Spleen (tissue), 7 donors: Measurements from ENCODE around the gene BET1L.

Source experiments
- CTCF ChIP-seq, 11 experiments: fragments of 200-600 bp in 7 of 11; fragments of 450-650 bp in 4 of 11; sonication (generic) in 4 of 11; IDR thresholded peaks in 8 of 11; conservative IDR thresholded peaks in 3 of 11; 1 replicate in 7 of 11; 2 replicates in 4 of 11; pipeline versions ENCODE4 v1.4.0 to v1.8.0; 2016 to 2021; ENCODE audit warnings: antibody characterized with exemption in 11 of 11, inconsistent platforms in 4 of 11, mild to moderate bottlenecking in 1 of 11
- POLR2A ChIP-seq, 3 donors: fragments of 450-650 bp; IDR thresholded peaks; one replicate each; pipeline ENCODE4 v1.5.1; 2017; ENCODE audit warnings: antibody characterized with exemption in 3 of 3, mild to moderate bottlenecking in 1 of 3
- POLR2AphosphoS5 ChIP-seq, 3 donors: sonication (generic); formaldehyde crosslinking; IDR thresholded peaks; one replicate each; pipeline ENCODE4 v1.5.1; 2017; ENCODE audit warnings: antibody characterized with exemption in 3 of 3
- donor health status: DM: no; HTN: no; CAD: no; lungs with moderate emphysema.
- donor health status: DM: no; HTN: no; CAD: no.
- donor health status: DM: no; HTN: no; CAD: no.

- TF ChIP-seq CTCF (IDR thresholded peaks at IDR 0.05 in 8 of 11, conservative IDR thresholded peaks at IDR 0.05 in 3 of 11) = no peak
- no peak for TF ChIP-seq POLR2AphosphoS5 (IDR thresholded peaks at IDR 0.05)
- no peak for TF ChIP-seq POLR2A (IDR thresholded peaks at IDR 0.05)
These were observed 48.0 kb upstream of the BET1L start for GRCh38 chr11:255176-255575.
